GM12878 (cell line): ENCODE results near the gene TMEM63B. TPM values are rescaled to one million over a fixed set of nuclear protein-coding genes. Genes with fewer than 3 reads are reported as not detected.

Experiments
- BCL11A ChIP-seq: IDR thresholded peaks from 2 replicates; pipeline ENCODE4 v1.6.1; 2011; ENCODE audit warnings: low read depth, low read length
- CHD4 ChIP-seq: fragments of 200-600 bp; sonication (generic); IDR thresholded peaks from 2 replicates; pipeline ENCODE4 v1.6.1; 2016; ENCODE audit warnings: mild to moderate bottlenecking
- GATAD2B ChIP-seq: fragments of 450-650 bp; conservative IDR thresholded peaks from 2 replicates; pipeline ENCODE4 v1.6.1; 2017; ENCODE audit warnings: low read depth, mild to moderate bottlenecking, moderate library complexity
- HDGF ChIP-seq: fragments of 450-650 bp; IDR thresholded peaks from 2 replicates; pipeline ENCODE4 v1.6.1; 2016; ENCODE audit warnings: antibody characterized with exemption
- IKZF2 ChIP-seq, 2 experiments: fragments of 450-650 bp; IDR thresholded peaks; 2 replicates each; pipeline ENCODE4 v1.6.1; 2017; ENCODE audit warnings: mild to moderate bottlenecking in 2 of 2, moderate library complexity in 2 of 2
- IRF5 ChIP-seq: fragments of 450-650 bp; IDR thresholded peaks from 2 replicates; pipeline ENCODE4 v1.6.1; 2017; ENCODE audit warnings: borderline replicate concordance
- MTA2 ChIP-seq: fragments of 450-650 bp; IDR thresholded peaks from 2 replicates; pipeline ENCODE4 v1.6.1; 2016; ENCODE audit warnings: low read depth, mild to moderate bottlenecking, moderate library complexity
- PAX8 ChIP-seq: fragments of 450-650 bp; IDR thresholded peaks from 2 replicates; pipeline ENCODE4 v1.6.1; 2017; ENCODE audit warnings: mild to moderate bottlenecking, moderate library complexity
- RBBP5 ChIP-seq: fragments of 200-600 bp; sonication (generic); conservative IDR thresholded peaks from 2 replicates; pipeline ENCODE4 v1.6.1; 2016
- SMARCA5 ChIP-seq: fragments of 450-650 bp; IDR thresholded peaks from 2 replicates; pipeline ENCODE4 v1.6.1; 2017; ENCODE audit warnings: mild to moderate bottlenecking
- SPI1 ChIP-seq: IDR thresholded peaks from 2 replicates; pipeline ENCODE4 v1.6.1; 2011; ENCODE audit warnings: low read depth, mild to moderate bottlenecking, low read length, moderate library complexity, borderline replicate concordance; ENCODE audit not compliant: insufficient read depth
- SRF ChIP-seq, 2 experiments: IDR thresholded peaks; 2 replicates each; pipeline ENCODE4 v1.6.1; 2011; ENCODE audit warnings: low read depth in 2 of 2, low read length in 2 of 2, mild to moderate bottlenecking in 1 of 2, moderate library complexity in 1 of 2
- WRNIP1 ChIP-seq: IDR thresholded peaks from 2 replicates; pipeline ENCODE4 v1.6.1; 2011; ENCODE audit warnings: low read depth, low read length, improper control_type of control experiment, borderline replicate concordance
- ZNF24 ChIP-seq: fragments of 450-650 bp; IDR thresholded peaks from 2 replicates; pipeline ENCODE4 v1.6.1; 2017; ENCODE audit warnings: antibody characterized with exemption, mild to moderate bottlenecking
- ZNF274 ChIP-seq: IDR thresholded peaks from one replicate; pipeline ENCODE4 v1.8.0; 2011; ENCODE audit not compliant: insufficient read length, insufficient read depth
- ZSCAN29 ChIP-seq: fragments of 450-650 bp; IDR thresholded peaks from 2 replicates; pipeline ENCODE4 v1.6.1; 2017; ENCODE audit warnings: mild to moderate bottlenecking, moderate library complexity
- polyA plus RNA-seq, 11 experiments: library from polyadenylated mRNA; depleted of rRNA in 4 of 11; unstranded in 6 of 11; stranded (reverse) in 5 of 11; fragments of >200 nt; fragmentation: Nextera tagmentation in 4 of 11; fragmentation: Illumina TruSeq in 1 of 11; extraction: Ambion mirVana in 4 of 11; extraction: Trizol in 1 of 11; gene quantifications; 1 replicate in 1 of 11; 2 replicates in 10 of 11; pipeline versions ENCODE4 v1.2.1 to v1.2.3, GENCODE V29; 2011 to 2016; ENCODE audit warnings: inconsistent platforms in 2 of 11, missing spikeins in 2 of 11, low read depth in 1 of 11
- total RNA-seq, 4 experiments: library from RNA; depleted of rRNA in 3 of 4; stranded (reverse); fragments of >200 nt in 3 of 4; fragmentation: Illumina TruSeq in 1 of 4; extraction: Trizol in 1 of 4; gene quantifications; 2 replicates each; pipeline versions ENCODE4 v1.2.1 to v1.2.3, GENCODE V29; 2013 to 2021
- TF ChIP-seq, protein P1 (sequence below): fragments of 450-650 bp; IDR thresholded peaks from 2 replicates; pipeline ENCODE4 v1.6.1; 2017; ENCODE audit warnings: mild to moderate bottlenecking, moderate library complexity
- TF ChIP-seq, protein P2 (sequence below): fragments of 450-650 bp; IDR thresholded peaks from 2 replicates; pipeline ENCODE4 v1.6.1; 2018; ENCODE audit warnings: mild to moderate bottlenecking, low read depth, moderate library complexity; ENCODE audit not compliant: partially characterized antibody
- TF ChIP-seq, protein P3 (sequence below): fragments of 450-650 bp; formaldehyde crosslinking; IDR thresholded peaks from 2 replicates; pipeline ENCODE4 v1.5.0; 2022; ENCODE audit warnings: mild to moderate bottlenecking, missing genetic modification characterization

TMEM63B gene
- total and polyA plus RNA-seq, 10 of the 15 experiments (the other 5 are each of a cell fraction or from before 2014, with no cell fraction given) = 0.09 to 15.0 (median 7.1) TPM; not detected in 1

GRCh38 chr6:44176762-44177509, 49.6 kb downstream of the TMEM63B start (continued):
- TF ChIP-seq ZSCAN29 (no peak), SRF (IDR thresholded peaks at IDR 0.05; ENCODE audit: low read depth in 2 of 2, low read length in 2 of 2) (no peak), ZNF274 (no peak), ZNF24 (no peak), SPI1 (peak; percentile 36; the same call in 1 of the 2 replicates), RBBP5 (no peak), PAX8 (no peak), MTA2 (peak; percentile 42; the same call in 1 of the 2 replicates), WRNIP1 (no peak), IKZF2 (IDR thresholded peaks at IDR 0.05) (peak; percentile 38 to 62; a peak in 3 of 4 replicates), HDGF (no peak), BCL11A (peak; percentile 45; the same call in 1 of the 2 replicates), SMARCA5 (no peak), CHD4 (no peak), IRF5 (no peak), GATAD2B (peak; percentile 38; the same call in 1 of the 2 replicates)
- TF ChIP-seq, protein P1, sequence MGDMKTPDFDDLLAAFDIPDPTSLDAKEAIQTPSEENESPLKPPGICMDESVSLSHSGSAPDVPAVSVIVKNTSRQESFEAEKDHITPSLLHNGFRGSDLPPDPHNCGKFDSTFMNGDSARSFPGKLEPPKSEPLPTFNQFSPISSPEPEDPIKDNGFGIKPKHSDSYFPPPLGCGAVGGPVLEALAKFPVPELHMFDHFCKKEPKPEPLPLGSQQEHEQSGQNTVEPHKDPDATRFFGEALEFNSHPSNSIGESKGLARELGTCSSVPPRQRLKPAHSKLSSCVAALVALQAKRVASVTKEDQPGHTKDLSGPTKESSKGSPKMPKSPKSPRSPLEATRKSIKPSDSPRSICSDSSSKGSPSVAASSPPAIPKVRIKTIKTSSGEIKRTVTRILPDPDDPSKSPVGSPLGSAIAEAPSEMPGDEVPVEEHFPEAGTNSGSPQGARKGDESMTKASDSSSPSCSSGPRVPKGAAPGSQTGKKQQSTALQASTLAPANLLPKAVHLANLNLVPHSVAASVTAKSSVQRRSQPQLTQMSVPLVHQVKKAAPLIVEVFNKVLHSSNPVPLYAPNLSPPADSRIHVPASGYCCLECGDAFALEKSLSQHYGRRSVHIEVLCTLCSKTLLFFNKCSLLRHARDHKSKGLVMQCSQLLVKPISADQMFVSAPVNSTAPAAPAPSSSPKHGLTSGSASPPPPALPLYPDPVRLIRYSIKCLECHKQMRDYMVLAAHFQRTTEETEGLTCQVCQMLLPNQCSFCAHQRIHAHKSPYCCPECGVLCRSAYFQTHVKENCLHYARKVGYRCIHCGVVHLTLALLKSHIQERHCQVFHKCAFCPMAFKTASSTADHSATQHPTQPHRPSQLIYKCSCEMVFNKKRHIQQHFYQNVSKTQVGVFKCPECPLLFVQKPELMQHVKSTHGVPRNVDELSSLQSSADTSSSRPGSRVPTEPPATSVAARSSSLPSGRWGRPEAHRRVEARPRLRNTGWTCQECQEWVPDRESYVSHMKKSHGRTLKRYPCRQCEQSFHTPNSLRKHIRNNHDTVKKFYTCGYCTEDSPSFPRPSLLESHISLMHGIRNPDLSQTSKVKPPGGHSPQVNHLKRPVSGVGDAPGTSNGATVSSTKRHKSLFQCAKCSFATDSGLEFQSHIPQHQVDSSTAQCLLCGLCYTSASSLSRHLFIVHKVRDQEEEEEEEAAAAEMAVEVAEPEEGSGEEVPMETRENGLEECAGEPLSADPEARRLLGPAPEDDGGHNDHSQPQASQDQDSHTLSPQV = no peak
- TF ChIP-seq, protein P2, sequence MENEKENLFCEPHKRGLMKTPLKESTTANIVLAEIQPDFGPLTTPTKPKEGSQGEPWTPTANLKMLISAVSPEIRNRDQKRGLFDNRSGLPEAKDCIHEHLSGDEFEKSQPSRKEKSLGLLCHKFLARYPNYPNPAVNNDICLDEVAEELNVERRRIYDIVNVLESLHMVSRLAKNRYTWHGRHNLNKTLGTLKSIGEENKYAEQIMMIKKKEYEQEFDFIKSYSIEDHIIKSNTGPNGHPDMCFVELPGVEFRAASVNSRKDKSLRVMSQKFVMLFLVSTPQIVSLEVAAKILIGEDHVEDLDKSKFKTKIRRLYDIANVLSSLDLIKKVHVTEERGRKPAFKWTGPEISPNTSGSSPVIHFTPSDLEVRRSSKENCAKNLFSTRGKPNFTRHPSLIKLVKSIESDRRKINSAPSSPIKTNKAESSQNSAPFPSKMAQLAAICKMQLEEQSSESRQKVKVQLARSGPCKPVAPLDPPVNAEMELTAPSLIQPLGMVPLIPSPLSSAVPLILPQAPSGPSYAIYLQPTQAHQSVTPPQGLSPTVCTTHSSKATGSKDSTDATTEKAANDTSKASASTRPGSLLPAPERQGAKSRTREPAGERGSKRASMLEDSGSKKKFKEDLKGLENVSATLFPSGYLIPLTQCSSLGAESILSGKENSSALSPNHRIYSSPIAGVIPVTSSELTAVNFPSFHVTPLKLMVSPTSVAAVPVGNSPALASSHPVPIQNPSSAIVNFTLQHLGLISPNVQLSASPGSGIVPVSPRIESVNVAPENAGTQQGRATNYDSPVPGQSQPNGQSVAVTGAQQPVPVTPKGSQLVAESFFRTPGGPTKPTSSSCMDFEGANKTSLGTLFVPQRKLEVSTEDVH = no peak
- TF ChIP-seq, protein P3, sequence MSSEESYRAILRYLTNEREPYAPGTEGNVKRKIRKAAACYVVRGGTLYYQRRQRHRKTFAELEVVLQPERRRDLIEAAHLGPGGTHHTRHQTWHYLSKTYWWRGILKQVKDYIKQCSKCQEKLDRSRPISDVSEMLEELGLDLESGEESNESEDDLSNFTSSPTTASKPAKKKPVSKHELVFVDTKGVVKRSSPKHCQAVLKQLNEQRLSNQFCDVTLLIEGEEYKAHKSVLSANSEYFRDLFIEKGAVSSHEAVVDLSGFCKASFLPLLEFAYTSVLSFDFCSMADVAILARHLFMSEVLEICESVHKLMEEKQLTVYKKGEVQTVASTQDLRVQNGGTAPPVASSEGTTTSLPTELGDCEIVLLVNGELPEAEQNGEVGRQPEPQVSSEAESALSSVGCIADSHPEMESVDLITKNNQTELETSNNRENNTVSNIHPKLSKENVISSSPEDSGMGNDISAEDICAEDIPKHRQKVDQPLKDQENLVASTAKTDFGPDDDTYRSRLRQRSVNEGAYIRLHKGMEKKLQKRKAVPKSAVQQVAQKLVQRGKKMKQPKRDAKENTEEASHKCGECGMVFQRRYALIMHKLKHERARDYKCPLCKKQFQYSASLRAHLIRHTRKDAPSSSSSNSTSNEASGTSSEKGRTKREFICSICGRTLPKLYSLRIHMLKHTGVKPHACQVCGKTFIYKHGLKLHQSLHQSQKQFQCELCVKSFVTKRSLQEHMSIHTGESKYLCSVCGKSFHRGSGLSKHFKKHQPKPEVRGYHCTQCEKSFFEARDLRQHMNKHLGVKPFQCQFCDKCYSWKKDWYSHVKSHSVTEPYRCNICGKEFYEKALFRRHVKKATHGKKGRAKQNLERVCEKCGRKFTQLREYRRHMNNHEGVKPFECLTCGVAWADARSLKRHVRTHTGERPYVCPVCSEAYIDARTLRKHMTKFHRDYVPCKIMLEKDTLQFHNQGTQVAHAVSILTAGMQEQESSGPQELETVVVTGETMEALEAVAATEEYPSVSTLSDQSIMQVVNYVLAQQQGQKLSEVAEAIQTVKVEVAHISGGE (CRISPR knock-in tag) = no peak
